DMS 273 (cell line): Measurements from ENCODE around the gene TFAP2A.

Experiments used
- DNase-seq: peaks from one replicate; lab custom pipeline; 2025; ENCODE audit not compliant: unreplicated experiment; lab: John Stamatoyannopoulos, UW

TFAP2A gene

DNA sequence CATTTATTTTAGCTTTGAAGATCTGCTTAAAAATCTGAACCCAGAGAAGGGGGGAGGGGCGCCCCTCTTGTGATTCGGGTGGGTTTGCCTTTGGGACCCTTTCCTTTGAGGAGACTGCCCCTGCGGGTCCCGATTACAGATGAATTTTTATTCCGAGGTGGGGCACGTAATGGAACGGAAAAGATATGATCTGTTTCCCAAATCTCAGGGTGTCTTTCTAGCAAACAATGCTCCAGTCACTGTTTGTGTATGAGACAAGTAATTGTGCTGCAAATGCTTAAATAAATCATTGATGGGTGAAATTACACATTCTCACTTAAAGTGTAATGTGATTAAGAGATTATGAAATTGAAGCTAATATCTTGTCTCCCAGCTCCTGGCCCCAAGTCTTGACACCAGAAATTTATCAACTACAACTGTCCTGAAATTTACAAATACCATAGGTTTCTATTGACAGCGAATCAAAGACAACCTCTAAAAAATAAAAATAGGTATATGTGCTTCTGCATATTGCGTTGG is 30.7 kb downstream of the TFAP2A start:
- DNase-seq = no peak

DNA sequence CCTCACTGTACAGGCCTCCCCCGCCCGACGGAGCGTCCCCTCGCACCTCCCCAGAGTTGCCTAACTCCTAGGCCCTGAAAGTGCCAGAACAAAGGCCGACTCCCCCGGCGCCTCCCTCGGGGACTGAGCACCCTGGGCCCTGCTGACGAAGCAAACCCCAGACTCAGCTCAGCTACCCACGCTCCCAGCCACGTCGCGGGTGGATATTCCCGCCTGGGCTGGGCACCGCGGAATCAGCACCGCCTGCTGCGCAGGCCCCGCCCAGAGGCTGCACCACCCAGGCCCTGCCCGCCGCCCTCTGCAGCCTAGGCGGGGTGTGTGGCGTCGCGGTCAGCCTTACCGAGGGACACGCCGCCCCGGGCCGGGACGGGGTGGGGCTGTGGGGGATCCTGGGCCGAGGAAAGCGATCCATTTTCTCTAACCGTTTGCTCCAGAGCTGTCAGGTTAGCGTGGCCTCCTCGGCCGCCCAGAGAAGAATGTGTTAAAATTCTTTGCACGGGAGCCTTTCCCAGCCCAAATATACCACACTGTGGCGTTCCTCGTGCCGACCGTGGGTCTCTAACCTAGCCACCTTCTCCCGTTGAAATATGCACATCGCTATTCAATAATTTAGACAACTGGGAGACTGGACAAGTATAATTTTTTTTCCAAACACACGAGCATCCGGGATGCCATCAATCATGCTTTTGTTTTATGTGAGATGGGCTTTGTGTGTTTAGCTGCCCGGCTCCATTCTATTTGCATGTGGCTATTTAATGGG is 31.4 kb downstream of the TFAP2A start:
- peak; percentile 14 for DNase-seq

DNA sequence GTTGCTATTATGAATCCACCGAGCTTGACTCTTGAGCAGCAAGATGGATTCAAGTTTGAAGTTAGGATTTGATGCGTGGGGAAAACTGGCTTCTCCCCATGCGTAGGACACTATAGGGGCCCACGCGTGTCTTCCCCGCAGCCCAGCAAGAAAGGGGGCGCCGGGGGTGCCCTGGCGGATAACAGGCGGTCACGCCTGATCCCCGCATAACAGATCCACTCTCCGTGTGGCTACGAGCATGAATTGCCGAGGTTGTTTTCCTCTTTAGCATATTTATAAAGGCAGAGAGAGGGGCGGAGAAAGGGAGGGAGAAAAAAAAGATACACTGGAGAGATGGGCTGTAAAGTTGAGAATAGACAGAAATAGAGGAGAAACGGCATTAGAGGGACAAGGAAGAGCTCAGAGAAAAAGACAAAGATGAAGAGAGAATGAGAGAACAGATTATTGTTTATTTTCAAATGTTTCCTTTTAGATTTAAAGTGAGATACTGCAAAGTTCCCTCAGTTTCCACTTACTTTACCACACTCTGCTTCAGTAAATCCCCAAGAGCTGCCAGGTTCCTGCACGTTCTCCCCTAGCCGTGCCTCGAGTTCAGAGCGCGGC is 32.0 kb downstream of the TFAP2A start:
- DNase-seq = no peak

DNA sequence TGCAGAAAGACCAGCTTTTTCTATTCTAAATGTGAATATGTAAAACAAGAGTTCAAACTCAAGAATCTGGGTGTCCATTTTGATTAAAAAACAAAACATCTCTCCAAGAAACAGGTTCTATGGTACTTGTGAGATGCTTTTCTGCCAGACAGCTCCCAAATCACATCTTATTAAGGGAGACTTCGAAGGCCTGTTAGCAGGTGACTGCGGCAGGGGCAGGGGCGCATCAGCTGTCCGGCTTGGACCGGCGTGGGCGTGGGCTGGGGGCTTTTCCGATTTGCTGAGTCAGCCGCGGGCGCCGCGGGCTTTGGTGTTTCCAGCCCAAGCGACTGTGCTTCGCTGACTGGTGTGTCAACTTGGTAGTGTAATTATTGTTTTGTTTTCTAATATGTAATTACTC is 32.6 kb downstream of the TFAP2A start:
- no peak for DNase-seq

DNA sequence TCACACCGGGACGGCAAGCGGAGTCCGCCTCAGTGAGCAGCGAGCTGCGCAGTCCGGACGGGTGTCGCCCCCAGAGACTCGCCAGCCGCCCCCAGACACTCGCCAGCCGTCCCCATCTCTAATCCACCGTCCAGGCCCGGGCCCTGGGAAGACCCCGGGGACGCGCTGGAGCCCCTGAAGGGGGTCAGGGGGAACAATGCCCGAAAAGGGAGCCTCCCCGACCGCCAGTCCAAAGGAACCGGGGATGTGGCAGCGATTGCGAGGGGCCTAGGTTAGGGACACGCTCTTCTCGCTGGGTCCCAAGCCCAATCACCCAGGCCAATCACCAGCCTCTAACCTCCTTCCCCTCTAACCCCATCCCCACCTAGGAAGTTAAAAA is 33.1 kb downstream of the TFAP2A start:
- DNase-seq = no peak

DNA sequence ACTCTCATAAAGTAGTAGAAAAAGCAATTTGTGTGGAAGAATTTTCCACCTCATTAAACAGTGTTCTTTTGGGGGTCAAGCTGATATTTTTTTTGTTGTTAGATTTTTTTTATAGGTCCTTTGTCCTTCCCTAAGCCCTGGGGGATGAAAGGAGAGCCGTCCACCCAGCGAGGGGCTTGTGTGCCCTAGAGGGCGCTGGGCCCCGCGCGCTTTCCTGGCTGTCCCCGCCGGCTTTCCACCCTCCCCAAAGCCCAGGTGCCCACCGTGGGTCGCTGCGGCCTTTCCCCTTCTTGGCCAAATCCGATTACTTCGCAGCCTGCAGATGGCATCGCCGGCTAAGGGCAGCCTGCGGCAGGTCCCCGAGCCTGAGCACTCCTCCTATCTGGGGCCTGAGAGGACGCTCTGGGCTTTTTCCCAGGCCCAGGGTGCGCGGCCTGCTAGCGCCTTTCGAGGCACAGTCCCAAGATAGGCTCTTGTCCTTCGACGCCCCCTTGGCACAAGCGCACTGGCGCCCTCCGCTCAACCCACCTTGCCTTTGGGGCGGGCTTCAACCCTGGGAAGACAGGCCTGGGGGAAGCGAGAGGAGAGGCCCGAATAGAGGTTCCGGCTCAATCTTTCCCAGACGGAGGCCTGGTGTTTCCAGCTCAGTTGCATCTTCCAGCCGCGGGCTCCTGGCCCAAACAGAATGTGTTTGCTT is 33.6 kb downstream of the TFAP2A start:
- DNase-seq = no peak

DNA sequence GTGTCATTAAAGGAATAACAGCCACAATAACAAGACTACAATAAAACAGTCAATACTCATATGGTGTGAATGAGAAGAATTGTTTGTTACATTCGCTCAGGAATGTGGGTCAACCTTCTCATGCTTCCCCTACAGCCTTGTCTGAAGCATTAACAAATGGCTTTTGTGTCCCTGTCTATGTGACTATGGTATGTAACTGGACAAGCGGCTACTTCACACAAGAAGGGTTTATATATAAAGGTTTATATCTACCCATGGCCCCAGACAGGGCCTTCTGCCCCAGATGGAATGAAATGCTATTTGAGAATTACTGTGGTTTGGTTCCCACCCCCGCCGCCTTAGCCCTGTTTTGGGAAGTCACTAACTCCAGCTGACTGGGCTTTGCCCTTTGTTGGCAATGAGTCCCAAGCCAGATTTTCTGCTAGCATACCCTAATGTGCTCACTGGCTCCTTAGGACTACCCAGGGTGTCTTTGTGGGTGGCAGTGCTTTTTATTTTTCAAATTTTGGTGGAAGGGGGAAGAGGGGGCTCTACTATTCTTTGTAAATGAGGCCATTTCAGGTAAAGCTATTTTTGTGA is 39.4 kb downstream of the TFAP2A start:
- DNase-seq = no peak

DNA sequence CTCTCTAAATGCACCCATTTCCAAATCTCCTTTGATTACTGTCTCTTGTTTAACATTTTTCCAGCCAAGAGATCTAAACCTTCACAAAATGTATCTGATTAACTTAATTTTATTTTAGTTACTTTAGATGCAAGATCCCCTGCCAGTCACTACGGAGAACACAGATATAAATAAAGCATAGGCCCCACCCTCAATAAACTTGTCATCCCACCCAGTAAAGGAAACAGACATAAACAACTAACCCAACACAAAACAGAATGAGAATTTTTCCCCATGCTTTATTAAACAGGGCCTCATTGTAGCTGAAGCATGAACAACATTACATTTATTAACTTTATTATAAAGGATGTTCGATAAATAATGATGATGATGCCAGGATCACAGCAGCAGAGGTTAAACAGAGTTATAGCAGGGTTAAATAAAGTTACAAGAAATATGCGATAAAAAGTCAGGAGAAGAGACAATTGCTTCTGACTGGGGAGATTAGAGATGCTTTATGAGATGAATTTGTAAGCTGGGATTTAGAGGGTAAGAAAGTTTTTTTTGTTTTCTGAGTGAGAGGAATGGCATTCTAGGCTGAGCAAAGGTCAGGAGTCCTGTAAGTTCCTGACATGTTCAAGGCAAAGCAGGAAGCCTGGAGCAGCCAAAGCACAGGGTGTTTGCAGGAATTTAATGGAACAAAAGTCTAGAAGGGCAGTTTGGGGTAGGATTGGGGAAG is 41.1 kb downstream of the TFAP2A start:
- no peak for DNase-seq

DNA sequence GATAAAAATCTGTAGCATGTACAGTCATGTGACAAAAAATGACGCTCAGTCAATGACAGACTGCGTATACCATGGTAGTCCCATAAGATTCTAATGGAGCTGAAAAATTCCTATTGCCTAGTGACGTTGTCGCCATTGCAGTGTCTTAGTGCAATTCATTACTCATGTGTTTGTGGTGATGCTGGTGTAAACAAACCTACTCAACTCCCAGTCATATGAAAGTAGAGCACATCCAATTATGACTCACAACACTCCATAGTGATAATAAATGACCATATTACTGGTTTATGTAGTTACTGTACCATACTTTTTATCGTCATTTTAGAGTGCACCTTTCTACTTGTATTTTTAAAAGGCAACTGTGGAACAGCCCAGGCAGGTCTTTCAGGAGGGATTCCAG is 45.0 kb downstream of the TFAP2A start:
- no peak for DNase-seq

DNA sequence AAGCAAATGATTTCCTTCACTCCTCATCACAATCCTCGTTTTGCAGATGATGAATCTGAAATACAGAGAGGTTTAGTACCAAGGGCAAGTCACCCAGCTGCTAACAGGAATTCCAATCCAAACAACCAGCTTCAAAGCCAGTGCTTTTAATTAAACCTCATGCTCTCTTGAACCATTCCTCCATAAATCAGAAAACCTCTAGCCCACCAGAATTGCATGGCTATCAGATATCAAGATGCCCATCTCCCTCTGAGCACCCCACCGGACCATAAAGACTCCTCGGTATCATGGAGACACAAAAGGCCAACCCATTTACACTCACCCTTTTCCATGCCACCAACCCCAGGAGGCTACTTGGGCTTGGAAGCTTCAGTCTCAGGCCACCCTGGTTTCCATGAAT is 46.0 kb downstream of the TFAP2A start:
- DNase-seq = no peak

DNA sequence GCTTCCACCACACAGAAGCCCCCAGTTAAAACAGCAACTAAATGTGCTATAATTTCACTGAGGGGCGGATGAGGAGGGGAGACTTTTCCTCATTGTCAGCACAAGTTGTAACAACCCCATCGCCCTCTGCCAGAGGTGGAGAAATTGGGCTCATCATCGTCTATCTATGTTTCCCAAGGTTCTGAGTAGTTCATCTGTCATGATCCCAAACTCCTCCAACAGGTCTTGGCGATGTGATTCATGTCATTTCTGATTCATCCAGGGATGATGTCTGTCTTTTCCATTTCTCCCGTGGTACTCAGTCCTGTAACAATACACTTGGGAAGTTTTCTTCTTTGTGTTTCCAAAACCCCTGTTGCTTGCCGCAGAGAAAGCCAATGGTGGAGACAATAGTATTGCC is 51.0 kb downstream of the TFAP2A start:
- DNase-seq = no peak

DNA sequence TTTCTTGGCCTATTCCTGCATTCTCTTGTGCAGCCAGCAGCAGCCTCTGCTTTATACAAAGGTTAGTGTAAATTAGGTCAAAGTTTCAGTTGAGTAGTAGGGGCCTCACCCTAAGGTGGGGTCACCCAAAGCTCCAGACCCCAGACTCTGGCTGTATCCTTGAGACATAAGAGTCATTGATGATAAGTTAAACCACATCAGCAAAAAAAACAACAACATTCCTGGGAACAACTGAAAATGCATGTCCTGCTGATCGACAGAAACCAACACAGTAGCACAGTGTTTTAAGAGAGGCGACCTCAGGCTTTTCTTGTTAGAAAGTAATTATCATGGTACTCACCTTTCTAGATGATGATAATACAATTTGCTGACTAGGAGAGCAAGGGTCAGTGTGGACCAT is 52.6 kb downstream of the TFAP2A start:
- no peak for DNase-seq

DNA sequence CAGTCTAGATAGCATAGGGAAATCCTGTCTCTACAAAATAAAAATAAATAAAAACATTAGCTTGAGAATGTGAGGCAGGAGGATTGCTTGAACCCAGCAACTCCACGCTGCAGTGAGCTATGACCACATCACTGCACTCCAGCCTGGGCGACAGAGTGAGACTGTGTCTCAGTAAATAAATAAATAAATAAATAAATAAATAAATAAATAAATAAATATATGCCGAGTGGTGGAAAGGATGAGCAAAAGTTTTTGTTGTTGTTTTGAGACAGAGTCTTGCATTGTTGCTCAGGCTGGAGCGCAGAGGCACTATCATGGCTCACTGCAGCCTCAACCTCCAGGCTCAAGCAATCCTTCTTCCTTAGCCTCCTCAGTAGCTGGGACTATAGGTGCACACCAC is 53.4 kb downstream of the TFAP2A start:
- DNase-seq = no peak

DNA sequence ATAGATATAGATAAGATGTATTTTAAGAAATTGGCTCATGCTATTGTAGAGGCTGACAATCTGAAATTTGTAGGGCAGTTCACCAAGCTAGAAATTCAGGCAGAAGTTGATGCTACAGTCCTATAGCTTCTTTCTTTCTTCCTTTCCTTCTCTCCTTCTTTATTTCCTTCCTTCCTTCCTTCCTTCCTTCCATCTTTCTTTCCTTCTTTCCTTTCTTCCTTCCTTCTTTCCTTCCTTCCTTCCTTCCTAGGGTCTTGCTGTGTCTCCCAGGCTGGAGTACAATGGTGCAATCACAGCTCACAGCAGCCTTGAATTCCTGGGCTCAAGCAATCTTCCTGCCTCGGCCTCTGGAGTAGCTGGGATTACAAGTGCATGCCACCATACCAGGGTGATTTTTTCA is 55.3 kb downstream of the TFAP2A start:
- no peak for DNase-seq

DNA sequence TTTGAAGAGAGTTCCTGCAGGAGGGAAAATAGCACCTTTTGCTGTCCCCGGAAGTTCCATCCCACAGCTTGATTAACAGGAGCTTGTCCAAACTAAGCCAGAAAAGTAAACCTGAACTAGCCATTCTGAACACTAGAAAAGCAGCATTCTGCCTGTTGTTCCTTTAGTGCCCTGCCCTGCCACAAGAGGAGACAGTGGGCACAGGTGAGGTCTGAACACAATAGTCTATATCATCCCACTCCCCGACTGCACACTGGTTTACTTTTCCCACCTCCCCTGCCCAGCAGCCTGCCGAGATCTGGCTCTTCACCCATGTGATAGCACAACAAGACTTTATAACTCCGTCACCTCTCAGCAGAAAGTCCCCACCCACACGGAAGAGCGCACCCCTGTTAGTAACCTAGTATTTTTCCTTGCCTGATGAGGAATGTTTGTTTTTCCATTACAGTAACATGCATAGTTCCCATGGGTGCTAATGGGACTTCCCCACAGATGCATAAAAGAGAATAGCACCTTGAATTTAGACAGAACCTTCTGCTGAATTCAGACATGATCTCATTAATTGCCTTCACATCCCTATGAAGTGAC is 59.7 kb downstream of the TFAP2A start:
- DNase-seq = no peak

DNA sequence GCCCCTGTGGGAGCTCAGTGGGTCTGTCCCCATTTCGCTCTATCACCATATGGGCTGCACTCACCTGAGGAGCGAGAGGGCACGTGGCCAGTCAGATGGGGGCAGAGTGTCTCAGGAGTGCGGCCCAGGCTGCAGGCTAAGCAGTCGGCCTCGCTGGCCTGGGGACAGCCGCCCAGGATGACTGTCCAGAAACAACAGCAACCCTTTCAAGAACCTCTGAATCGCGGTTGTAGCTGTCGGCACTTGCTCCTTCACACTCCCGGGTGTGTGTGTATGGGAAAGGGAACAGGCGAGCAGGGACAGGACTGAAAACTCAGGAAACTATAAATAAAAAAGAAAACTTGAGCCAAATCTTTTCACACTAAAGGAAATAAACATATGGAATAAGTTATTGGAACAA is 63.1 kb downstream of the TFAP2A start:
- no peak for DNase-seq

DNA sequence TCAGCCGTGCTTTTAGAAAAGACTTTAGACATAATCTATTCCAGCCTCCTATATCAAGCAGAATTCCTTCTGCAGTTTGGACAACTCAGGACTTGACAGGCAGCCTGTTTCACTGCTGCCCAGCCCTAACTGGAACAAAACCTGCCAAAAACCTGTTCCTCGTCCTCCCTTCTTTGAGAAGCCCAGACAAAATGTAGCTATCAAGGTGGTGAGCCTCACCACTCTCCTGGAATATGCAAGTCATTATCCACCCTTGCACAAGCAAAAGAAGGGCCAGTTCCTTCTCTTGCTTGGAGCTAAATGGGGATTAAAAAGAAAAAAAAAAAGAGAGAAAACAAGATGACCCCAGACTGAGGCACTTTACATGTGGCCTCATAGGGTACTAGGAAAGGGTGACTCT is 64.2 kb downstream of the TFAP2A start:
- no peak for DNase-seq

DNA sequence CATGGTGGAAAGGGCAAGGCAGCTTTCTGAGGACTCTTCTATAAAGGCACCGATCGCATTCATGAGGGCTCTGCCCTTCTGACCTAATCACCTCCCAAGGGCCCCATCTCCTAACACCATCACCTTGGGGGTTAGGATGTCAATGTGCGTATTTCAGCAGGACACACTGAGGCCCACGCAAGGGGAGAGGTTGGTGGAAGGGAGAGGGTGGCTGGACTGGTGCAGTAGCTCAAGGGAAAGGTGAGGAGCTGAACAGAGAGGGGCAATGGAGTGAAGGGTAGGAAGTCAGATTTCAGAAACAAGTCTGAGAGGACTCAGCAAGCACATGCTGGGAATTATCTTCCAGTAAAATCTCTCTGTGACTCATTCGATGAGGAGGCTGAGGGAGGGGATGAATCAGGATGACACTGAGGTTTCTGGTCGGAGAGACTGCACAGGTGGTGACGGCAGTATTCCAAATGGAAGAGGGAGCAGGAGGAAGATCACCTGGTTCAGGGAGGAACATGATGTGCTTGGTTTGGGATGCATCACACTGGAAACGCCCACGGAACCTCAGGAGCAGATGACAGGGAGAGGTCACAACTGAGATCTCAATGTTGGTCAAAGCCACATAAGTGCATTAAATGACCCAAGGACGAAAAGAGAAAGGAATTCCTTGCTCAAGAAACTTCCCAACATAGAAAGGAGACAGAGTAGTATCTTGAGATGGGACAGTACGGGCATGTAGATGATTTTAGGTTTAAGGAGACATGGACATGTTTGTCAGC is 67.1 kb downstream of the TFAP2A start:
- no peak for DNase-seq
